Measurements from ENCODE around the gene C1orf198. TPM values are rescaled to one million over a fixed set of nuclear protein-coding genes. Genes with fewer than 3 reads are reported as not detected.
A peak's percentile ranks its signal among the peaks of the same experiment; 100 is the strongest.

C1orf198 gene
- total RNA-seq, 1 donor from 2014 or later: 7.1 TPM

DNA sequence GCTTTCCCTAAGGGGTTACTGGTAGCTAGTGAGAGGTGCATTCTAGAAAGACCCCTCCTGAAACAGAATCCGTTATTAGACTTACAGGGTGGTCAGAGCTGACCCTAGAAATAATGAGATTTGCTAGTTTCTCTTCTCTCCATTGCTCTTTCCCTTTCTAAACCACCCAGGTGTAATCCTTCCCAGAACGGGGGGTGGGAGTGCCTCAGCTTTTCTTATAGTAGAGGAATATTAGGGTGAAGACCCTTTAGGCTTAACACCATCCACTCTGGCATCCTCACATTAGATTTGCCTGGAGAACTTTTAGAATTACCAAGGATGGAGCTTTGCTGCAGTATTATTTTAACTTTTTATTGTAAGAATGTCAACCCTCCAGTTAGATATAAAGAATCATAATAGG is 71.7 kb downstream of the C1orf198 start:
- DNase-seq (ENCODE audit: low read depth): no peak
- Histone ChIP-seq H3K36me3 (ENCODE audit: control insufficient read depth, insufficient read depth, low read length) (no peaks in the 10 kb centered on the region), H3K27me3 (ENCODE audit: control insufficient read depth, insufficient read depth, low read length) (no peaks in the 10 kb centered on the region), H3K4me3 (ENCODE audit: low read depth, low read length) (no peak overlapping the region)
- no peak for FAIRE-seq
- no peak for TF ChIP-seq CTCF (IDR thresholded peaks at IDR 0.05; ENCODE audit: insufficient read depth, low read length, severe bottlenecking)

GRCh38 chr1:230794871-230795605 is 73.3 kb downstream of the C1orf198 start:
- no peak for TF ChIP-seq CTCF (IDR thresholded peaks at IDR 0.05; ENCODE audit: insufficient read depth, low read length, severe bottlenecking)
- Histone ChIP-seq H3K27me3 (ENCODE audit: control insufficient read depth, insufficient read depth, low read length) (no peaks in the 10 kb centered on the region), H3K36me3 (ENCODE audit: control insufficient read depth, insufficient read depth, low read length) (no peaks in the 10 kb centered on the region), H3K4me3 (ENCODE audit: low read depth, low read length) (no peak overlapping the region)
- DNase-seq (ENCODE audit: low read depth) (no peak), FAIRE-seq (no peak)

DNA sequence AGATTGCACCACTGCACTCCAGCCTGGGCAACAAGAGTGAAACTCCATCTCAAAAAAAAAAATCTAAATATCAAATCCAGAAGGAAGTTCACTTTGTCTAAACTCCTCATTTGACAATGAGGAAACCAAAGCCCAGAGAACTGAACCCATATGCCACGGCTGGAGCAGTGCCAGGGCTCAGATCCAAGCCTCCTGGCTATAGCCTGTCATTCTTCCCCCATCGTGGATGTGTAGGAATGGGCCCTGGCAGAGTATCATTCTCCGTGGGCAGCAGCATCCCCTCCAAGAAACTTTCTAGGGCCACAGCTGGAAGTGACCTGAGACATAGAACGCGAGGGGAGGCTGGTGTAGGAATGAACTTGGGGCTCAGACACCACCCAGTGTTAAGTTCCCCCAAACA is 73.9 kb downstream of the C1orf198 start:
- no peak for DNase-seq (ENCODE audit: low read depth)
- no peaks in the 10 kb centered on the region for H3K36me3 ChIP-seq (ENCODE audit: control insufficient read depth, insufficient read depth, low read length)
- no peaks in the 10 kb centered on the region for H3K27me3 ChIP-seq (ENCODE audit: control insufficient read depth, insufficient read depth, low read length)
- no peak for FAIRE-seq
- H3K4me3 ChIP-seq (ENCODE audit: low read depth, low read length): no peak overlapping the region
- no peak for TF ChIP-seq CTCF (IDR thresholded peaks at IDR 0.05; ENCODE audit: insufficient read depth, low read length, severe bottlenecking)

- H3K36me3 ChIP-seq (ENCODE audit: control insufficient read depth, insufficient read depth, low read length): no peaks in the 10 kb centered on the region
- TF ChIP-seq CTCF (IDR thresholded peaks at IDR 0.05; ENCODE audit: insufficient read depth, low read length, severe bottlenecking): no peak
- no peaks in the 10 kb centered on the region for H3K27me3 ChIP-seq (ENCODE audit: control insufficient read depth, insufficient read depth, low read length)
- FAIRE-seq (no peak), DNase-seq (ENCODE audit: low read depth) (no peak)
- H3K4me3 ChIP-seq (ENCODE audit: low read depth, low read length): no peak overlapping the region
Observed at GRCh38 chr1:230793463-230793745, 74.9 kb downstream of the C1orf198 start.

DNA sequence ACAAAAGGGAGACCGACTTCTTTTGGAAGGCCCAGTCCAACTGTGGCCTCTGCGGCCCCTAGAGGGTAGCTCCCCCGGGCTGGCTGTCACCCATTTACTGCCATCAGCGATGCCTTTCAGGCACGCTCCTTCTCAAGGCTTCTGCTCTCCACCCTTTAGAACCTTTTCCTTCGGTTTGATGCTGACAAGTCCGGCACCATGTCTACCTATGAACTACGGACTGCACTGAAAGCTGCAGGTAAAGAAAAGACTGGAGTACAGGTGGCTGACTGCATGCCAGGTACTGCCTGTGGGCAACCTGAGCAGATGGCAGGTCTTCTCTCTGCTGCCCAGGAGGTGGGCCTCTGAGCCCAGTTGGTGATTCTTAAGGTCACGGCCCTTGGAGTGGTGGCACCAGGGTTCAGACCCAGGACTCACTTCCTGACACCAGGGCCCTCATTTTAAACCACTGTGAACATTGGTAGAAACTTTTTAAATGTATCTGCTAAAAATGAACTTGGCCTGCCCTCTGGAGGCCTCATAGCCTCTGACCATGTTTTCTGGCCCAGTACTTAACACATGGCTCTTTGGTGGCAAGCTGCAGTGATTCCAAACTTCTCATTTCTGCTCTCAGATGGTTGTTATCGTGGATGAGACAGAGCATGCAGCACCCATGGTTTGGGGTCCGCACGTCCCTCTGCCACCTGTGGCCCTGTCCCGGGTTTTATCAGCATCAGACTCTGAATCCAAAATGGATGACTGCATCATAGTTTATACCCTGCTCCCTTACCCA is 75.4 kb downstream of the C1orf198 start:
- FAIRE-seq (no peak), DNase-seq (ENCODE audit: low read depth) (peak; percentile 12)
- Histone ChIP-seq H3K4me3 (ENCODE audit: low read depth, low read length) (no peak overlapping the region), H3K36me3 (ENCODE audit: control insufficient read depth, insufficient read depth, low read length) (no peaks in the 10 kb centered on the region), H3K27me3 (ENCODE audit: control insufficient read depth, insufficient read depth, low read length) (no peaks in the 10 kb centered on the region)
- TF ChIP-seq CTCF (IDR thresholded peaks at IDR 0.05; ENCODE audit: insufficient read depth, low read length, severe bottlenecking): peak; percentile 23

Data from bronchial epithelial cell (primary cell).